Loucy (cell line): ENCODE results near the gene MARK3.

Source experiments
- H2AFZ ChIP-seq: fragments of 200-600 bp; sonication (generic); 2 replicates; pipeline ENCODE4 v1.6.0; 2016; ENCODE audit warnings: antibody characterized with exemption, mild to moderate bottlenecking, low read length, moderate library complexity
- H3F3A ChIP-seq: fragments of 200-600 bp; 2 replicates; pipeline ENCODE4 v1.6.0; 2016; ENCODE audit warnings: antibody characterized with exemption, low read depth, mild to moderate bottlenecking
- H3K27me3 ChIP-seq: fragments of 200-600 bp; sonication (generic); 2 replicates; pipeline ENCODE4 v1.6.1; 2014; ENCODE audit warnings: low read length, mild to moderate bottlenecking; ENCODE audit not compliant: insufficient read depth, poor library complexity, severe bottlenecking
- H3K36me3 ChIP-seq: fragments of 200-600 bp; sonication (generic); 2 replicates; pipeline ENCODE4 v1.6.1; 2016; ENCODE audit warnings: low read length; ENCODE audit not compliant: insufficient read depth
- H3K4me1 ChIP-seq: fragments of 200-600 bp; sonication (generic); 2 replicates; pipeline ENCODE4 v1.5.1; 2014; ENCODE audit warnings: low read length, mild to moderate bottlenecking; ENCODE audit not compliant: insufficient read depth, poor library complexity, severe bottlenecking
- H3K4me2 ChIP-seq: fragments of 200-600 bp; sonication (generic); 2 replicates; pipeline ENCODE4 v1.6.0; 2014; ENCODE audit warnings: antibody characterized with exemption, low read length, low read depth, mild to moderate bottlenecking; ENCODE audit not compliant: poor library complexity, severe bottlenecking
- H3K4me3 ChIP-seq: fragments of 200-600 bp; sonication (generic); 2 replicates; pipeline ENCODE4 v1.5.1; 2014; ENCODE audit warnings: low read length, mild to moderate bottlenecking, mixed read lengths; ENCODE audit not compliant: poor library complexity, severe bottlenecking
- H3K79me2 ChIP-seq: fragments of 200-600 bp; sonication (generic); 2 replicates; pipeline ENCODE4 v1.6.1; 2014; ENCODE audit warnings: low read length; ENCODE audit not compliant: insufficient read depth
- H3K9ac ChIP-seq: fragments of 200-600 bp; sonication (generic); 2 replicates; pipeline ENCODE4 v1.6.0; 2014; ENCODE audit warnings: mild to moderate bottlenecking, low read depth, low read length, moderate library complexity; ENCODE audit not compliant: poor library complexity, severe bottlenecking
- H3K9me2 ChIP-seq: fragments of 200-600 bp; sonication (generic); replicated peaks from 2 replicates; pipeline ENCODE4 v1.6.1; 2016; ENCODE audit warnings: low read depth, low read length, mixed read lengths
- H3K9me3 ChIP-seq: fragments of 200-600 bp; sonication (generic); 2 replicates; pipeline ENCODE4 v1.6.1; 2014; ENCODE audit warnings: mild to moderate bottlenecking, antibody characterized with exemption, low read length, low read depth; ENCODE audit not compliant: insufficient read depth
- H4K20me1 ChIP-seq: fragments of 200-600 bp; sonication (generic); 2 replicates; pipeline ENCODE4 v1.6.0; 2014; ENCODE audit warnings: antibody characterized with exemption, low read length, mild to moderate bottlenecking; ENCODE audit not compliant: insufficient read depth, poor library complexity, severe bottlenecking
- EZH2phosphoT487 ChIP-seq: fragments of 200-600 bp; IDR thresholded peaks from 2 replicates; pipeline ENCODE4 v1.6.1; 2018; ENCODE audit warnings: antibody characterized with exemption, mild to moderate bottlenecking, moderate library complexity, borderline replicate concordance
- TF ChIP-seq, protein P1 (sequence below): fragments of 200-600 bp; sonication (generic); conservative IDR thresholded peaks from 2 replicates; pipeline ENCODE4 v1.5.1; 2014; ENCODE audit warnings: mild to moderate bottlenecking, antibody characterized with exemption, low read length

Gene MARK3

GRCh38 chr14:103483600-103483999 is 98.4 kb downstream of the MARK3 start:
- Histone ChIP-seq H3K79me2 (no peaks in the 10 kb centered on the region), H3F3A (no peaks in the 10 kb centered on the region), H2AFZ (no peak overlapping the region), H3K4me3 (no peak overlapping the region), H3K27me3 (no peaks in the 10 kb centered on the region), H3K9me3 (no peaks in the 10 kb centered on the region), H3K9me2 (no peaks in the 10 kb centered on the region), H3K36me3 (peaks cover 31% of the 10 kb centered on the region), H3K4me1 (peaks cover 17% of the 10 kb centered on the region), H4K20me1 (no peaks in the 10 kb centered on the region), H3K4me2 (no peak overlapping the region), H3K9ac (no peak overlapping the region)
- TF ChIP-seq, protein P1, sequence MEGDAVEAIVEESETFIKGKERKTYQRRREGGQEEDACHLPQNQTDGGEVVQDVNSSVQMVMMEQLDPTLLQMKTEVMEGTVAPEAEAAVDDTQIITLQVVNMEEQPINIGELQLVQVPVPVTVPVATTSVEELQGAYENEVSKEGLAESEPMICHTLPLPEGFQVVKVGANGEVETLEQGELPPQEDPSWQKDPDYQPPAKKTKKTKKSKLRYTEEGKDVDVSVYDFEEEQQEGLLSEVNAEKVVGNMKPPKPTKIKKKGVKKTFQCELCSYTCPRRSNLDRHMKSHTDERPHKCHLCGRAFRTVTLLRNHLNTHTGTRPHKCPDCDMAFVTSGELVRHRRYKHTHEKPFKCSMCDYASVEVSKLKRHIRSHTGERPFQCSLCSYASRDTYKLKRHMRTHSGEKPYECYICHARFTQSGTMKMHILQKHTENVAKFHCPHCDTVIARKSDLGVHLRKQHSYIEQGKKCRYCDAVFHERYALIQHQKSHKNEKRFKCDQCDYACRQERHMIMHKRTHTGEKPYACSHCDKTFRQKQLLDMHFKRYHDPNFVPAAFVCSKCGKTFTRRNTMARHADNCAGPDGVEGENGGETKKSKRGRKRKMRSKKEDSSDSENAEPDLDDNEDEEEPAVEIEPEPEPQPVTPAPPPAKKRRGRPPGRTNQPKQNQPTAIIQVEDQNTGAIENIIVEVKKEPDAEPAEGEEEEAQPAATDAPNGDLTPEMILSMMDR = no peak
- TF ChIP-seq EZH2phosphoT487 = no peak

DNA sequence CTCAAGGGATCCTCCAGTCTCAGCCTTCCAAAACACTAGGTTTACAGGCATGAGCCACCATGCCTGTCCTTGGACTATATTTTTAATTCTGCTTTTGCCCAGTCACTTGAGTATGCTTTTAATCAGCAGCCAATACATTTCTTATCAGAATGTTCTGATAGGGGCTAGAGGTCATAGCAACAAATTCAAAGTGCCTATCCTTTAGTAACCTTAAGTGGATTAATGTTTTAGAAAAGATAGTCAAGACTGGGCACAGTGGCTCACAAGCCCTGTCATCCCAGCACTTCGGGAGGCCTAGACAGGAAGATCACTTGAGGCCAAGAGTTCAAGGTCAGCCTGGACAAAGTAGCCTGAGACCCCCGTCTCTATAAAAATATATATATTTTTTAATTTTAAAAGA is 100.3 kb downstream of the MARK3 start:
- Histone ChIP-seq H3K9ac (no peak overlapping the region), H3K4me1 (peaks cover 10% of the 10 kb centered on the region), H3K79me2 (no peaks in the 10 kb centered on the region), H4K20me1 (no peaks in the 10 kb centered on the region), H3K4me2 (no peak overlapping the region), H3K9me2 (no peaks in the 10 kb centered on the region), H2AFZ (no peak overlapping the region), H3K4me3 (no peak overlapping the region), H3K36me3 (peaks cover 43% of the 10 kb centered on the region), H3K27me3 (no peaks in the 10 kb centered on the region), H3F3A (no peaks in the 10 kb centered on the region), H3K9me3 (no peaks in the 10 kb centered on the region)
- TF ChIP-seq EZH2phosphoT487 = no peak
- TF ChIP-seq, protein P1 = no peak

DNA sequence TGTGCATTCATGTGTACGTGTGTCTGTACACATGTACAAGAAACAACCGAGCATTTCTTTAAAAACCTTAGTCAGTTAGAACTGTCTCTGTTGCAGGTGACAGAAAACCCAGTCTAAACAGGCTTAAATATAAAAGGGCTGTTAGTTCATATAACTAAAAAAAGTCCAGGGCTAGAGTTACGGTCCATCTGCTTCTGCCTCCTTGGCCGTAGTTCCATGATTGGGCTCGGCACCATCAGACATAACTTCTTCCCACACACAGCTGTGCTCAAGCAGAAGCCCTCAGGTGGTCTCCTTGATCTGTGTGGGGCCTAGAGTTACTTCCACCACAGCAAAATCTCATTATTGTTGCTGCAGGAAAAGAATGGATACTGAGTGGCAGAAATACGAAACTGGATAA is 102.9 kb downstream of the MARK3 start:
- Histone ChIP-seq H3K79me2 (no peaks in the 10 kb centered on the region), H4K20me1 (no peaks in the 10 kb centered on the region), H3F3A (no peaks in the 10 kb centered on the region), H3K9ac (no peak overlapping the region), H3K36me3 (peaks cover 53% of the 10 kb centered on the region), H3K27me3 (no peaks in the 10 kb centered on the region), H3K4me3 (no peak overlapping the region), H3K9me3 (no peaks in the 10 kb centered on the region), H2AFZ (no peak overlapping the region), H3K4me1 (no peaks in the 10 kb centered on the region), H3K4me2 (no peak overlapping the region), H3K9me2 (no peaks in the 10 kb centered on the region)
- TF ChIP-seq, protein P1 = no peak
- no peak for TF ChIP-seq EZH2phosphoT487
